CD4-positive, alpha-beta T cell (primary cell): ENCODE data around the gene PTPRD. TPM values are rescaled to one million over a fixed set of nuclear protein-coding genes. Genes with fewer than 3 reads are reported as not detected.

Source experiments
- ATAC-seq: fragments of 200-7000 bp; cut with Tn5 transposase; one replicate; pipeline ENCODE4 v1.10.0; 2022; ENCODE audit warnings: mild to moderate bottlenecking; ENCODE audit not compliant: poor library complexity
- CTCF ChIA-PET: fragments of 350-600 bp; sonication (Branson Sonifier 250); formaldehyde crosslinking; loops from one replicate; lab custom pipeline; 2021; ENCODE audit warnings: antibody characterized with exemption, inconsistent platforms; lab: Charles Lee
- POLR2A ChIA-PET: fragments of 350-600 bp; sonication (Branson Sonifier 250); formaldehyde crosslinking; loops from one replicate; lab custom pipeline; 2021; ENCODE audit warnings: antibody characterized with exemption, inconsistent platforms; lab: Charles Lee
- DNase-seq, 14 experiments: peaks; one replicate each; pipeline ENCODE4 v3.0.0-alpha.2; 2013 to 2020; ENCODE audit warnings: mixed read lengths in 2 of 14
- H3K27ac ChIP-seq, 2 donors: one replicate each; pipeline versions ENCODE4 v1.5.1 to v1.7.0; 2013; ENCODE audit warnings: low read length in 2 of 2, low read depth in 1 of 2, mild to moderate bottlenecking in 1 of 2
- H3K27me3 ChIP-seq, 2 experiments: 1 replicate in 1 of 2; 2 replicates in 1 of 2; pipeline versions ENCODE4 v1.6.1 to v1.7.0; 2013; ENCODE audit warnings: low read length in 2 of 2, control low read depth in 1 of 2, mild to moderate bottlenecking in 1 of 2, moderate library complexity in 1 of 2; ENCODE audit not compliant: insufficient read depth in 2 of 2, control insufficient read depth in 1 of 2
- H3K36me3 ChIP-seq: one replicate; pipeline ENCODE4 v1.6.1; 2013; ENCODE audit warnings: low read length, control low read depth; ENCODE audit not compliant: insufficient read depth
- H3K4me1 ChIP-seq: one replicate; pipeline ENCODE4 v1.6.1; 2013; ENCODE audit warnings: low read length, control low read depth; ENCODE audit not compliant: insufficient read depth
- H3K4me3 ChIP-seq: one replicate; pipeline ENCODE4 v1.5.1; 2013; ENCODE audit warnings: mild to moderate bottlenecking, low read length, moderate library complexity
- H3K9me3 ChIP-seq, 2 experiments: 1 replicate in 1 of 2; 2 replicates in 1 of 2; pipeline versions ENCODE4 v1.6.1 to v1.7.0; 2013; ENCODE audit warnings: low read length in 2 of 2, mild to moderate bottlenecking in 2 of 2, control low read depth in 1 of 2, moderate library complexity in 1 of 2; ENCODE audit not compliant: control insufficient read depth in 1 of 2, insufficient read depth in 1 of 2
- H3K27ac Mint-ChIP-seq: one replicate; pipeline ENCODE4 v1.8.0; 2020; ENCODE audit warnings: mixed read lengths
- H3K27me3 Mint-ChIP-seq: one replicate; pipeline ENCODE4 v1.8.0; 2021; ENCODE audit warnings: mixed read lengths
- H3K36me3 Mint-ChIP-seq: one replicate; pipeline ENCODE4 v1.8.0; 2021; ENCODE audit warnings: low read depth, mixed read lengths
- H3K4me1 Mint-ChIP-seq: one replicate; pipeline ENCODE4 v1.8.0; 2021; ENCODE audit warnings: low read depth, mixed read lengths
- H3K4me3 Mint-ChIP-seq: one replicate; pipeline ENCODE4 v1.8.0; 2020; ENCODE audit warnings: mild to moderate bottlenecking, mixed read lengths
- H3K9me3 Mint-ChIP-seq: one replicate; pipeline ENCODE4 v1.8.0; 2020; ENCODE audit warnings: mixed read lengths
- CTCF ChIP-seq: fragments of 200-600 bp; IDR thresholded peaks from one replicate; pipeline ENCODE4 v1.8.0; 2022; ENCODE audit warnings: antibody characterized with exemption, mild to moderate bottlenecking
- intact Hi-C, 2 experiments: fragments of 100-400 bp; cut with DNase I in 1 of 2; cut with micrococcal nuclease in 1 of 2; formaldehyde crosslinking; loops; one replicate each; pipeline versions ENCODE4 v1.15.1 to v1.9.0; 2023 to 2025; cut with DNase I, micrococcal nuclease
- total RNA-seq, 174 experiments: library from RNA in 2 of 174; stranded (reverse) in 2 of 174; gene quantifications; one replicate each; pipeline ENCODE4 v1.2.3 and lab custom pipeline; 2021 to 2026

The PTPRD gene
- total RNA-seq, 2 experiments from 2014 or later = not detected

GRCh38 chr9:10015755-10016154, 597.0 kb downstream of the PTPRD start:
- intact Hi-C loops = loop anchor here in 1 of 2 experiments (2.0 kb wide), 1 partner anchor 21 kb away; no protein-coding TSS in a partner anchor
- POLR2A ChIA-PET = no interaction called here
- Mint-ChIP-seq H3K4me3 (no peak overlapping the region), H3K27me3 (no peaks in the 10 kb centered on the region), H3K27ac (no peak overlapping the region), H3K4me1 (no peaks in the 10 kb centered on the region), H3K9me3 (no peaks in the 10 kb centered on the region), H3K36me3 (no peaks in the 10 kb centered on the region)
- no peak overlapping the region for H3K27ac ChIP-seq
- no peak overlapping the region for H3K4me3 ChIP-seq
- ATAC-seq (no peak), DNase-seq (no peak)
- H3K27me3 ChIP-seq = no peaks in the 10 kb centered on the region
- H3K4me1 ChIP-seq = no peaks in the 10 kb centered on the region
- CTCF ChIA-PET = no interaction called here
- H3K36me3 ChIP-seq = no peaks in the 10 kb centered on the region
- H3K9me3 ChIP-seq = no peaks in the 10 kb centered on the region
- TF ChIP-seq CTCF = no peak

- H3K36me3 Mint-ChIP-seq = no peaks in the 10 kb centered on the region
- no peak for DNase-seq
- ChIA-PET POLR2A (no interaction called here), CTCF (no interaction called here)
- no peak overlapping the region for H3K4me3 Mint-ChIP-seq
- H3K4me3 ChIP-seq = no peak overlapping the region
- intact Hi-C loops = loop anchor here in 1 of 2 experiments (2.0 kb wide), 1 partner anchor 20 kb away; no protein-coding TSS in a partner anchor
- no peak for ATAC-seq
- H3K27me3 ChIP-seq = no peaks in the 10 kb centered on the region
- no peak overlapping the region for H3K27ac Mint-ChIP-seq
- H3K36me3 ChIP-seq = no peaks in the 10 kb centered on the region
- H3K4me1 ChIP-seq = no peaks in the 10 kb centered on the region
- no peaks in the 10 kb centered on the region for H3K27me3 Mint-ChIP-seq
- H3K4me1 Mint-ChIP-seq = no peaks in the 10 kb centered on the region
- H3K9me3 ChIP-seq = no peaks in the 10 kb centered on the region
- no peaks in the 10 kb centered on the region for H3K9me3 Mint-ChIP-seq
- no peak overlapping the region for H3K27ac ChIP-seq
- no peak for TF ChIP-seq CTCF
Observed at GRCh38 chr9:10014889-10015288, 597.9 kb downstream of the PTPRD start.

- no peaks in the 10 kb centered on the region for H3K36me3 ChIP-seq
- Mint-ChIP-seq H3K9me3 (no peaks in the 10 kb centered on the region), H3K36me3 (no peaks in the 10 kb centered on the region), H3K4me1 (no peaks in the 10 kb centered on the region), H3K27me3 (no peaks in the 10 kb centered on the region), H3K4me3 (no peak overlapping the region), H3K27ac (no peak overlapping the region)
- no peaks in the 10 kb centered on the region for H3K4me1 ChIP-seq
- TF ChIP-seq CTCF = no peak
- no peak overlapping the region for H3K4me3 ChIP-seq
- intact Hi-C loops = no loop called here
- CTCF ChIA-PET = no interaction called here
- POLR2A ChIA-PET = no interaction called here
- no peak overlapping the region for H3K27ac ChIP-seq
- H3K27me3 ChIP-seq = no peaks in the 10 kb centered on the region
- no peaks in the 10 kb centered on the region for H3K9me3 ChIP-seq
- ATAC-seq (no peak), DNase-seq (no peak)
Observed at GRCh38 chr9:10009401-10009800, 603.4 kb downstream of the PTPRD start.
